Right lobe of liver (tissue), 6 donors: ENCODE data around the gene MAPKAPK2. TPM values are rescaled to one million over a fixed set of nuclear protein-coding genes. Genes with fewer than 3 reads are reported as not detected.
A peak's percentile ranks its signal among the peaks of the same experiment; 100 is the strongest.

Experiments used
- ATAC-seq, 4 donors: fragments of 200-7000 bp; cut with Tn5 transposase; one replicate each; pipeline ENCODE4 v1.9.1; 2020; ENCODE audit warnings: mild to moderate bottlenecking in 4 of 4, moderate library complexity in 4 of 4
- DNase-seq, 3 donors: peaks; one replicate each; pipeline ENCODE4 v3.0.0-alpha.2; 2020
- H3K27ac ChIP-seq, 3 donors: fragments of 200-600 bp; one replicate each; pipeline ENCODE4 v1.8.0; 2022
- H3K27me3 ChIP-seq, 2 donors: fragments of 200-600 bp; one replicate each; pipeline ENCODE4 v1.8.0; 2022
- H3K36me3 ChIP-seq, 4 donors: fragments of 200-600 bp; sonication (generic) in 1 of 4; one replicate each; pipeline versions ENCODE4 v1.5.1 to v1.8.0; 2017 to 2022; ENCODE audit warnings: control low read depth in 1 of 4
- H3K4me1 ChIP-seq, 4 donors: fragments of 200-600 bp; sonication (generic) in 1 of 4; one replicate each; pipeline versions ENCODE4 v1.5.1 to v1.8.0; 2017 to 2022; ENCODE audit warnings: control low read depth in 1 of 4
- H3K4me3 ChIP-seq, 3 donors: fragments of 200-600 bp; one replicate each; pipeline ENCODE4 v1.8.0; 2022
- H3K9me3 ChIP-seq, 4 donors: fragments of 200-600 bp; sonication (generic) in 1 of 4; one replicate each; pipeline versions ENCODE4 v1.5.1 to v1.8.0; 2017 to 2022; ENCODE audit warnings: control low read depth in 1 of 4
- CTCF ChIP-seq, 4 donors: fragments of 200-600 bp in 3 of 4; fragments of 450-650 bp in 1 of 4; IDR thresholded peaks; one replicate each; pipeline versions ENCODE4 v1.5.1 to v1.8.0; 2016 to 2022; ENCODE audit warnings: antibody characterized with exemption in 4 of 4, mild to moderate bottlenecking in 2 of 4
- POLR2A ChIP-seq: fragments of 450-650 bp; IDR thresholded peaks from one replicate; pipeline ENCODE4 v1.6.1; 2017; ENCODE audit warnings: antibody characterized with exemption, mild to moderate bottlenecking
- WGBS: methylation state at CpG from one replicate; pipeline ENCODE4 v1.1.6; 2018; ENCODE audit warnings: low coverage, low lambda C conversion rate; ENCODE audit not compliant: insufficient coverage; ENCODE audit errors: missing lambda C conversion rate; 5-methylcytosine and 5-hydroxymethylcytosine counted together
- intact Hi-C, 2 donors: fragments of 100-400 bp; cut with DNase I; formaldehyde crosslinking; loops; one replicate each; pipeline versions ENCODE4 v1.11.2 to v1.14.1; 2022
- total RNA-seq, 6 experiments: library from RNA; depleted of rRNA in 2 of 6; stranded (reverse); fragments of >200 nt in 2 of 6; fragmentation: NEBNext Ultra II Directional in 3 of 6; extraction: Animal tissue kit (Norgen Biotek cat#: 25700) in 3 of 6; gene quantifications; one replicate each; pipeline versions ENCODE4 v1.1.0 to v1.2.4, GENCODE V29; 2016 to 2023
- donor health status: DM: no; HTN: yes; CAD: no.
- donor health status: DM: no; HTN: no; CAD: no.
- donor health status: DM: no; HTN: no; CAD: no.
- donor health status: DM: no; HTN: yes; CAD: no.
- donor health status: DM: no; HTN: yes; CAD: no.

The MAPKAPK2 gene
- total RNA-seq, 6 experiments from 2014 or later: 25.6 to 46.6 (median 34.0) TPM

DNA sequence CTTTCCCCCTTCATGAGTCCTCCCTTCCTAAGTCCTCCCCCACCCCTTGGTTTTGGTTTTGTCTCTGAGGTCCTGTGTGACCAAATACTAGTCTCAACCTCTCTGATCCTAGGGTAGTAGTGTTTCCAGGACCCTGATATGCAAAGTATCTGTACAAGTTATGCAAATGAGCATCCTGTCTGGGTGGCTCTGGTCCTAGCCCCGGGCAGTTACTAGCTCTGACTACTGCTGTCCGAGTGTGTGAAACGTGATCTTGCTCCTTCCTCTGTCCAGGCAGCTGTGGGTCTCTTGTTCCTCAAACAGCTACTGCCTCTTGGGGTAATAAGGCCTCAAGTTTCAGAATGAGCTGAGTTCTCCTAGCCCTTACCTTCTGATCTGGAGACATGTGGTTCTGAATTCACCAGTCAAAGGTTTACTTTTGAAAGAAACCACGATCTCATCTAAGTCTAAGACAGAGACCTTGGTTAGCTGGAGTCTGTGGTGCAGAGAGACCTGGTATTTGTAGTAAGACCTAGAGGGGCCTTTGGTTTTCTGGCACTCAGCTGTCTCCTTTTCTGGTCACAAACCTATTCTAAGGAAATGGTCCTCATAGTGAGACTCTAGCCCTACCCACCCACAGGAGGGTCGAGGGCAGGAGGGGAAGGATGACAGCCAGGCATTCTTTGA is 54.8 kb downstream of the MAPKAPK2 start:
- intact Hi-C loops: loop anchor here (10.0 kb wide), 2 partner anchors 175 to 245 kb away; no protein-coding TSS in a partner anchor
- 31% methylated on average over 4 of the region's 5 CpGs for WGBS
- TF ChIP-seq CTCF (IDR thresholded peaks at IDR 0.05): no peak
- no peak for TF ChIP-seq POLR2A
- Histone ChIP-seq H3K27ac (no peak overlapping the region), H3K4me1 (peaks cover 0 to 12% (median 0%) of the 10 kb centered on the region in 4 donors), H3K36me3 (no peaks in the 10 kb centered on the region), H3K9me3 (no peaks in the 10 kb centered on the region), H3K4me3 (no peak overlapping the region), H3K27me3 (no peaks in the 10 kb centered on the region)
- ATAC-seq: peak; percentile 24 to 40 (median 32)
- no peak for DNase-seq

DNA sequence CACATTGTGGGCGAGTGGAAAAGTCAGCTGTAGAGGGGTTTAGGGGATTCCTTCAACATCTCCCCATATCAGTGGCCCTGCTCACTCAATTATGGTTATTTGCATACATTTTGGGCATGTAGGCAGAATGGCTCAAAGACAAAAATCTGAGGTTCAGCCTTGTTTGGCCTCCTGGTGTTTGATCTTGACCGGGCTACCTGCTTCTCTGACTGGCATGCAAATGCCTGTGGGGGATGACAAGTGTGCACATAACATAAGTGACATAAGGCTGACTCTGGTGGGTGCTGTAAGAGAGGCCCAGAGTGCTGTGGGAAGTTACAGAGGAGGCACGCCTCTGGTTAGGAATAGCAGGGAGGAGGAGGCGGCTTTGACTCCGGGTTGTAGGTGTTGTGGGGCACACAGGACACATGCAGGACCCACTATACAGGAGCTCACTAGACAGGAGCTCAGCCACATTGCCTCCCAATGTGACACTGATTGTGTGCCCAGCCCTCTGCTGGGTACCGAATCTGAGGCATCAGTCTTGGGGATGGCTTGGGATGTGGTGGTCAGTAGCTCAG is 56.5 kb downstream of the MAPKAPK2 start:
- Histone ChIP-seq H3K9me3 (no peaks in the 10 kb centered on the region), H3K4me3 (no peak overlapping the region), H3K27ac (no peak overlapping the region), H3K27me3 (no peaks in the 10 kb centered on the region), H3K36me3 (no peaks in the 10 kb centered on the region), H3K4me1 (peaks cover 0 to 12% (median 0%) of the 10 kb centered on the region in 4 donors)
- no peak for TF ChIP-seq POLR2A
- no peak for TF ChIP-seq CTCF (IDR thresholded peaks at IDR 0.05)
- ATAC-seq (no peak), DNase-seq (no peak)
- intact Hi-C loops: loop anchor here in 1 of 2 donors (10.0 kb wide), 1 partner anchor 244 kb away; no protein-coding TSS in a partner anchor
- WGBS: no CpG with 5 or more reads among the region's 6 CpGs

- Histone ChIP-seq H3K9me3 (no peaks in the 10 kb centered on the region), H3K36me3 (no peaks in the 10 kb centered on the region), H3K27ac (no peak overlapping the region), H3K27me3 (no peaks in the 10 kb centered on the region), H3K4me1 (peaks cover 0 to 9% (median 0%) of the 10 kb centered on the region in 4 donors), H3K4me3 (no peak overlapping the region)
- TF ChIP-seq CTCF (IDR thresholded peaks at IDR 0.05) (no peak), POLR2A (no peak)
- WGBS: 47% methylated on average over 6 of the region's 13 CpGs
- DNase-seq: no peak
- ATAC-seq: no peak
- intact Hi-C loops: loop anchor here in 1 of 2 donors (10.0 kb wide), 1 partner anchor 242 kb away; no protein-coding TSS in a partner anchor
Measured at GRCh38 chr1:206742719-206743383, 58.1 kb downstream of the MAPKAPK2 start.

- H3K27ac ChIP-seq: no peak overlapping the region
- 25% methylated on average over 3 of the region's 4 CpGs for WGBS
- TF ChIP-seq CTCF (IDR thresholded peaks at IDR 0.05) (no peak), POLR2A (no peak)
- intact Hi-C loops: loop anchor here in 1 of 2 donors (10.0 kb wide), 1 partner anchor 240 kb away; no protein-coding TSS in a partner anchor
- H3K27me3 ChIP-seq: no peaks in the 10 kb centered on the region
- no peaks in the 10 kb centered on the region for H3K36me3 ChIP-seq
- H3K4me3 ChIP-seq: no peak overlapping the region
- ATAC-seq (peak; percentile 38 to 49 (median 44)), DNase-seq (no peak)
- no peaks in the 10 kb centered on the region for H3K9me3 ChIP-seq
- peaks cover 0 to 4% (median 0%) of the 10 kb centered on the region in 4 donors for H3K4me1 ChIP-seq
Measured at GRCh38 chr1:206744683-206745082, 60.0 kb downstream of the MAPKAPK2 start.
